NT2/D1 (cell line): ENCODE results near the gene GABRB3.

Experiments
- DNase-seq: peaks from one replicate; pipeline ENCODE4 v3.0.0-alpha.2; 2011; ENCODE audit warnings: low read depth, low spot score
- H3K27me3 ChIP-seq: 2 replicates; pipeline ENCODE4 v1.6.0; 2011; ENCODE audit warnings: mild to moderate bottlenecking; ENCODE audit not compliant: insufficient read length, insufficient read depth
- H3K36me3 ChIP-seq: 2 replicates; pipeline ENCODE4 v1.6.1; 2011; ENCODE audit warnings: mild to moderate bottlenecking, low read length, mixed read lengths; ENCODE audit not compliant: insufficient read depth, insufficient read length
- H3K4me1 ChIP-seq: 2 replicates; pipeline ENCODE4 v1.5.1; 2011; ENCODE audit not compliant: insufficient read depth, insufficient read length
- H3K4me3 ChIP-seq: 2 replicates; pipeline ENCODE4 v1.5.1; 2011; ENCODE audit warnings: low read depth; ENCODE audit not compliant: insufficient read length
- H3K9ac ChIP-seq: 2 replicates; pipeline ENCODE4 v1.6.0; 2011; ENCODE audit warnings: low read depth; ENCODE audit not compliant: insufficient read length
- H3K9me3 ChIP-seq: 2 replicates; pipeline ENCODE4 v1.5.1; 2011; ENCODE audit warnings: mild to moderate bottlenecking, low read length; ENCODE audit not compliant: insufficient read depth
- SUZ12 ChIP-seq: IDR thresholded peaks from 2 replicates; pipeline ENCODE4 v1.6.1; 2011; ENCODE audit not compliant: insufficient read length, insufficient read depth; ENCODE audit errors: extremely low read depth
- YY1 ChIP-seq: IDR thresholded peaks from 2 replicates; pipeline ENCODE4 v1.6.1; 2011; ENCODE audit not compliant: insufficient read length, insufficient read depth
- ZNF274 ChIP-seq: IDR thresholded peaks from 2 replicates; pipeline ENCODE4 v1.6.1; 2011; ENCODE audit warnings: mild to moderate bottlenecking, low read depth, low read length

Gene GABRB3

GRCh38 chr15:26781816-26782215 is 8.9 kb upstream of the GABRB3 start:
- H3K9ac ChIP-seq = no peak overlapping the region
- peaks cover 5% of the 10 kb centered on the region; the same call in 1 of the 2 replicates for H3K9me3 ChIP-seq
- no peak overlapping the region for H3K4me3 ChIP-seq
- no peak for DNase-seq
- no peaks in the 10 kb centered on the region for H3K27me3 ChIP-seq
- H3K4me1 ChIP-seq = no peaks in the 10 kb centered on the region
- H3K36me3 ChIP-seq = no peaks in the 10 kb centered on the region
- TF ChIP-seq YY1 (no peak), SUZ12 (no peak), ZNF274 (no peak)

GRCh38 chr15:26773917-26774316 is 1.1 kb upstream of the GABRB3 start:
- peak overlapping the region; percentile 8 for H3K4me3 ChIP-seq

GRCh38 chr15:26773067-26773877 is 406 bp upstream of the GABRB3 start:
- Histone ChIP-seq H3K9me3 (no peaks in the 10 kb centered on the region), H3K9ac (peak overlapping the region; percentile 74), H3K27me3 (no peaks in the 10 kb centered on the region), H3K4me1 (no peaks in the 10 kb centered on the region), H3K36me3 (peaks cover 16% of the 10 kb centered on the region), H3K4me3 (peak overlapping the region; percentile 62)
- TF ChIP-seq ZNF274 (no peak), YY1 (no peak), SUZ12 (no peak)
- DNase-seq = no peak

More at GRCh38 chr15:26773917-26774316, 1.1 kb upstream of the GABRB3 start:
- no peak for DNase-seq
- Histone ChIP-seq H3K9me3 (no peaks in the 10 kb centered on the region), H3K4me1 (no peaks in the 10 kb centered on the region), H3K36me3 (peaks cover 16% of the 10 kb centered on the region), H3K27me3 (no peaks in the 10 kb centered on the region), H3K9ac (peak overlapping the region; percentile 61)
- TF ChIP-seq SUZ12 (no peak), ZNF274 (no peak), YY1 (no peak)

GRCh38 chr15:26771578-26772153 is 1.2 kb downstream of the GABRB3 start:
- Histone ChIP-seq H3K4me3 (peak overlapping the region; percentile 62), H3K4me1 (no peaks in the 10 kb centered on the region), H3K9ac (peak overlapping the region; percentile 76), H3K27me3 (no peaks in the 10 kb centered on the region), H3K9me3 (no peaks in the 10 kb centered on the region), H3K36me3 (peaks cover 16% of the 10 kb centered on the region)
- TF ChIP-seq SUZ12 (no peak), ZNF274 (no peak), YY1 (no peak)
- no peak for DNase-seq

GRCh38 chr15:26771168-26771567 is 1.7 kb downstream of the GABRB3 start:
- no peaks in the 10 kb centered on the region for H3K4me1 ChIP-seq

GRCh38 chr15:26767169-26767670 is 5.6 kb downstream of the GABRB3 start:
- no peak for TF ChIP-seq YY1
- TF ChIP-seq ZNF274 = no peak
- no peak for TF ChIP-seq SUZ12
- Histone ChIP-seq H3K4me3 (no peak overlapping the region), H3K9me3 (no peaks in the 10 kb centered on the region), H3K27me3 (no peaks in the 10 kb centered on the region), H3K36me3 (peaks cover 16% of the 10 kb centered on the region), H3K9ac (peak overlapping the region; percentile 5), H3K4me1 (no peaks in the 10 kb centered on the region)
- peak; percentile 81 for DNase-seq

More at GRCh38 chr15:26771168-26771567, 1.7 kb downstream of the GABRB3 start:
- TF ChIP-seq YY1 (no peak), ZNF274 (no peak), SUZ12 (no peak)
- Histone ChIP-seq H3K36me3 (peaks cover 16% of the 10 kb centered on the region), H3K9ac (no peak overlapping the region), H3K27me3 (no peaks in the 10 kb centered on the region), H3K4me3 (peak overlapping the region; percentile 62), H3K9me3 (no peaks in the 10 kb centered on the region)
- no peak for DNase-seq

GRCh38 chr15:26766262-26766661 is 6.6 kb downstream of the GABRB3 start:
- no peak overlapping the region for H3K9ac ChIP-seq
- no peaks in the 10 kb centered on the region for H3K4me1 ChIP-seq
- TF ChIP-seq SUZ12 (no peak), ZNF274 (no peak), YY1 (no peak)
- no peaks in the 10 kb centered on the region for H3K27me3 ChIP-seq
- no peak overlapping the region for H3K4me3 ChIP-seq
- no peaks in the 10 kb centered on the region for H3K9me3 ChIP-seq
- no peak for DNase-seq
- peaks cover 14% of the 10 kb centered on the region for H3K36me3 ChIP-seq
